ENCODE data around the gene WBP11. TPM values are rescaled to one million over a fixed set of nuclear protein-coding genes. Genes with fewer than 3 reads are reported as not detected.

Gene WBP11
- total RNA-seq, 1 experiment from 2014 or later = 150 TPM

DNA sequence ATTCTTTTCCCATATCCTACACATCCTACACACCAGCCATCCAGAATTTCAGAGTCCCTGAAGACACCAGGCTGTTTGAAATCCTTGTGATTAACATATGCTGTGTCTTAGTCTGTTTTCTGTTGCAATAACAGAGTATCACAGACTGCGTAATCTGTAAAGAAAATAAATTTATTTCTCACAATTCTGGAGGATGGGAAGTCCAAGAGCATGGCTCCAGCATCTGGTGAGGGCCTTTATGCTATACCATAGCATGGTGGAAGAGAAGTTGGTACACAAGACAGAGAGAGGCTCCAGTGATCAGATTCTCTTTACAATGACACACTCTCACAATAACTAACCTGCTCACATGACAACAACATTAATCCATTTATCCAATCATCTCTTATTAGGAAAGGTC is 36.0 kb upstream of the WBP11 start:
- intact Hi-C loops (cut with micrococcal nuclease; ENCODE audit: unreplicated experiment) = no loop called here
- H3K27ac ChIP-seq (ENCODE audit: low read depth, low read length, poor library complexity, severe bottlenecking) = no peak overlapping the region
- H3K36me3 ChIP-seq (ENCODE audit: insufficient read depth, low read length, poor library complexity, severe bottlenecking) = no peaks in the 10 kb centered on the region
- H3K4me3 ChIP-seq (ENCODE audit: low read depth, low read length, poor library complexity, severe bottlenecking) = no peak overlapping the region
- H3K27me3 ChIP-seq (replicated peaks; ENCODE audit: insufficient read depth, low read depth, low read length, poor library complexity) = no peaks in the 10 kb centered on the region
- TF ChIP-seq EZH2 (IDR thresholded peaks at IDR 0.05; ENCODE audit: borderline replicate concordance, low read depth, low read length, poor library complexity, severe bottlenecking) = no peak
- TF ChIP-seq, protein P1, sequence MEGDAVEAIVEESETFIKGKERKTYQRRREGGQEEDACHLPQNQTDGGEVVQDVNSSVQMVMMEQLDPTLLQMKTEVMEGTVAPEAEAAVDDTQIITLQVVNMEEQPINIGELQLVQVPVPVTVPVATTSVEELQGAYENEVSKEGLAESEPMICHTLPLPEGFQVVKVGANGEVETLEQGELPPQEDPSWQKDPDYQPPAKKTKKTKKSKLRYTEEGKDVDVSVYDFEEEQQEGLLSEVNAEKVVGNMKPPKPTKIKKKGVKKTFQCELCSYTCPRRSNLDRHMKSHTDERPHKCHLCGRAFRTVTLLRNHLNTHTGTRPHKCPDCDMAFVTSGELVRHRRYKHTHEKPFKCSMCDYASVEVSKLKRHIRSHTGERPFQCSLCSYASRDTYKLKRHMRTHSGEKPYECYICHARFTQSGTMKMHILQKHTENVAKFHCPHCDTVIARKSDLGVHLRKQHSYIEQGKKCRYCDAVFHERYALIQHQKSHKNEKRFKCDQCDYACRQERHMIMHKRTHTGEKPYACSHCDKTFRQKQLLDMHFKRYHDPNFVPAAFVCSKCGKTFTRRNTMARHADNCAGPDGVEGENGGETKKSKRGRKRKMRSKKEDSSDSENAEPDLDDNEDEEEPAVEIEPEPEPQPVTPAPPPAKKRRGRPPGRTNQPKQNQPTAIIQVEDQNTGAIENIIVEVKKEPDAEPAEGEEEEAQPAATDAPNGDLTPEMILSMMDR (conservative IDR thresholded peaks at IDR 0.05; ENCODE audit: low read depth, low read length) = no peak
- ChIA-PET CTCF (no interaction called here), POLR2A (ENCODE audit: low non-redundant PET) (no interaction called here)
- no peaks in the 10 kb centered on the region for H3K4me1 ChIP-seq (ENCODE audit: insufficient read depth, low read length, poor library complexity, severe bottlenecking)
- no peak for DNase-seq (ENCODE audit: low spot score)
- H3K9me3 ChIP-seq (ENCODE audit: low read depth, low read length, poor library complexity, severe bottlenecking) = no peaks in the 10 kb centered on the region
- BruUV-seq (replicated peaks) = no TSS peak

DNA sequence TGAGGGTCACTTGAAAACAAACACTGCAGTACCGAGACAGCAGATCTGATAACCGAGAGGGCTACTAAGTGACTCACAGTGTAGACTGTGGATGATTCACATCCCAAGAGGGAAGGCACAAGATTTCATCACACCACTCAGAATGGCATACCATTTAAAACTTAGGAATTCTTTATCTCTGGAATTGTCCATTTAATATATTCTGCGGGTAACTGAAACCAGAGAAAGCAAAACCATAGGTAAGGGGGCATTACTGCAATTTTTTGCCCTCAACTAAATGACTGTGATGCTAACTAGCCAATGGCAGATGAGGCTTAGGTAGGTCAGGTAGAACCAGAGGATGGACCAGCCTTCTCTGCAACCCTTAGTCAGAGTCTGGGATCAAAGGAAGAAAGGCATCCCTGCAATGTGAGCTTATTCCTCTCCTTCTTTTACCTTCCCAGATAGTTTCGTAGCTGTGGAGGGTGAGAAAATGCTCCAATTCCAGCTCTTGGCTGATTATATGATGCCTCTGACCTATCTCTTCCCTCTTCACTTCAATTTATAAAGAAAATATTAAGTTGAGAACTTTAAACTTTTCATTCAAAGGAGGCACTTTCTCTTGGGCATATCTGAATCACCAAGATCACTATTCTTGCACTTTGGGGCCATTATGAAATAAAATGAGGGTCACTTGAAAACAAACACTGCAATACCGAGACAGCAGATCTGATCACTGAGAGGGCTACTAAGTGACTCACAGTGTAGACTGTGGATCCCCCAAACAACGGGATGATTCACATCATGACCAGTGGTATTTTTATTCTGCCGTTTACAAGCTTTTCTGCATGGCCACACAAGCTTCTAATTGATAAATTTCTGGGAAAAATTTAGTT is 33.3 kb upstream of the WBP11 start:
- no TSS peak for BruUV-seq (replicated peaks)
- H3K4me3 ChIP-seq (ENCODE audit: low read depth, low read length, poor library complexity, severe bottlenecking) = no peak overlapping the region
- H3K27me3 ChIP-seq (replicated peaks; ENCODE audit: insufficient read depth, low read depth, low read length, poor library complexity) = no peaks in the 10 kb centered on the region
- ChIA-PET CTCF (no interaction called here), POLR2A (ENCODE audit: low non-redundant PET) (no interaction called here)
- no peaks in the 10 kb centered on the region for H3K36me3 ChIP-seq (ENCODE audit: insufficient read depth, low read length, poor library complexity, severe bottlenecking)
- TF ChIP-seq, protein P1 (conservative IDR thresholded peaks at IDR 0.05; ENCODE audit: low read depth, low read length) = no peak
- no peak for TF ChIP-seq EZH2 (IDR thresholded peaks at IDR 0.05; ENCODE audit: borderline replicate concordance, low read depth, low read length, poor library complexity, severe bottlenecking)
- DNase-seq (ENCODE audit: low spot score) = peak; percentile 49
- intact Hi-C loops (cut with micrococcal nuclease; ENCODE audit: unreplicated experiment) = no loop called here
- no peaks in the 10 kb centered on the region for H3K4me1 ChIP-seq (ENCODE audit: insufficient read depth, low read length, poor library complexity, severe bottlenecking)
- no peaks in the 10 kb centered on the region for H3K9me3 ChIP-seq (ENCODE audit: low read depth, low read length, poor library complexity, severe bottlenecking)
- H3K27ac ChIP-seq (ENCODE audit: low read depth, low read length, poor library complexity, severe bottlenecking) = no peak overlapping the region

DNA sequence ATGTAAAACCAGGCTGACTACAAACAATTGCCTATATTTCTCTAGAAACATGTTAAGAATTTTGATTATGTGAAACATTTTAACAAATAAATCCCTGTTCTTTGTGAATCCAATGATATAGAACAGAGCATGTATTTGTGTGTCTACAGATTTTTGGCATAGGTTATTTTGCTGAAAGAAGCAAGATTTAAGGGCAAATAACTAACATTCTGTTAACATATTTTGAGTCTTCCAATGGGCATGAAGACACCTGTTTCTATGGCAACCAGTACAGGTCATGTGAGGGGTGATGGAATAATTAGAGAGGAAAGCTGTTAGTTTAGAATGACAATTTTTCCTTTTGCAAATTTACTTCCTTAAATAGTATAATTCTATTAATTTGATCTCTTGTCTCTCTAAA is 31.2 kb upstream of the WBP11 start:
- POLR2A ChIA-PET (ENCODE audit: low non-redundant PET) = no interaction called here
- CTCF ChIA-PET = no interaction called here

More for the DNA sequence above, 31.2 kb upstream of the WBP11 start:
- H3K36me3 ChIP-seq (ENCODE audit: insufficient read depth, low read length, poor library complexity, severe bottlenecking) = no peaks in the 10 kb centered on the region
- no TSS peak for BruUV-seq (replicated peaks)
- no peak overlapping the region for H3K27ac ChIP-seq (ENCODE audit: low read depth, low read length, poor library complexity, severe bottlenecking)
- H3K9me3 ChIP-seq (ENCODE audit: low read depth, low read length, poor library complexity, severe bottlenecking) = no peaks in the 10 kb centered on the region
- H3K4me1 ChIP-seq (ENCODE audit: insufficient read depth, low read length, poor library complexity, severe bottlenecking) = no peaks in the 10 kb centered on the region
- H3K27me3 ChIP-seq (replicated peaks; ENCODE audit: insufficient read depth, low read depth, low read length, poor library complexity) = no peaks in the 10 kb centered on the region
- TF ChIP-seq EZH2 (IDR thresholded peaks at IDR 0.05; ENCODE audit: borderline replicate concordance, low read depth, low read length, poor library complexity, severe bottlenecking) = no peak
- TF ChIP-seq, protein P1 (conservative IDR thresholded peaks at IDR 0.05; ENCODE audit: low read depth, low read length) = no peak
- no peak overlapping the region for H3K4me3 ChIP-seq (ENCODE audit: low read depth, low read length, poor library complexity, severe bottlenecking)
- DNase-seq (ENCODE audit: low spot score) = no peak
- intact Hi-C loops (cut with micrococcal nuclease; ENCODE audit: unreplicated experiment) = no loop called here
